ENCODE measurements around the gene NFYA. TPM values are rescaled to one million over a fixed set of nuclear protein-coding genes. Genes with fewer than 3 reads are reported as not detected.

Gene NFYA
- polyA plus RNA-seq, 1 donor: 26.7 TPM

GRCh38 chr6:41122373-41122772, 49.6 kb downstream of the NFYA start:
- DNase-seq: no peak

GRCh38 chr6:41122918-41123317, 50.1 kb downstream of the NFYA start:
- DNase-seq: no peak

GRCh38 chr6:41125282-41125681, 52.5 kb downstream of the NFYA start:
- DNase-seq: no peak

- DNase-seq: no peak
These were observed 59.5 kb downstream of the NFYA start for GRCh38 chr6:41132254-41132653.

GRCh38 chr6:41135062-41135832, 62.5 kb downstream of the NFYA start:
- DNase-seq: no peak

- no peak for DNase-seq
These were observed 64.1 kb downstream of the NFYA start for GRCh38 chr6:41136911-41137310.

- DNase-seq: no peak
These were observed 75.1 kb downstream of the NFYA start for GRCh38 chr6:41147917-41148316.

Other genes starting within 250 kb of the NFYA start
- 4.1 TPM for gene UNC5CL, start 33.8 kb upstream of the NFYA start, polyA plus RNA-seq (ENCODE audit: insufficient read length)
- gene TSPO2, start 30.5 kb upstream of the NFYA start, polyA plus RNA-seq (ENCODE audit: insufficient read length): 0.93 TPM
- gene APOBEC2, start 19.8 kb upstream of the NFYA start, polyA plus RNA-seq (ENCODE audit: insufficient read length): 433 TPM
- 19.1 TPM for gene OARD1, start 618 bp upstream of the NFYA start, polyA plus RNA-seq (ENCODE audit: insufficient read length)
- gene TREML1, start 81.4 kb downstream of the NFYA start, polyA plus RNA-seq (ENCODE audit: insufficient read length): 0.39 TPM
- 8.4 TPM for gene TREM2, start 90.1 kb downstream of the NFYA start, polyA plus RNA-seq (ENCODE audit: insufficient read length)
- gene TREML2, start 128.2 kb downstream of the NFYA start, polyA plus RNA-seq (ENCODE audit: insufficient read length): 0.08 TPM
- gene TREML4, start 155.4 kb downstream of the NFYA start, polyA plus RNA-seq (ENCODE audit: insufficient read length): not detected
- gene TREM1, start 213.7 kb downstream of the NFYA start, polyA plus RNA-seq (ENCODE audit: insufficient read length): 0.46 TPM

All from hindlimb muscle (tissue), 1 donor.